AG09309 (cell line): ENCODE measurements around the gene EYS.

Source experiments
- DNase-seq: peaks from one replicate; pipeline ENCODE4 v3.0.0-alpha.2; 2010; ENCODE audit warnings: low read depth
- H3K4me3 ChIP-seq: 2 replicates; pipeline ENCODE4 v1.5.1; 2011; ENCODE audit warnings: mild to moderate bottlenecking, low read depth, low read length, moderate library complexity; ENCODE audit not compliant: control insufficient read depth
- TF ChIP-seq, protein P1 (sequence below): IDR thresholded peaks from 2 replicates; pipeline ENCODE4 v1.5.1; 2011; ENCODE audit warnings: mild to moderate bottlenecking, low read depth, low read length, inconsistent platforms; ENCODE audit not compliant: insufficient read depth, control insufficient read depth; ENCODE audit errors: missing control alignments

Gene EYS

GRCh38 chr6:64902596-64902995 lies 804.4 kb downstream of the EYS start:
- no peak for DNase-seq
- TF ChIP-seq, protein P1, sequence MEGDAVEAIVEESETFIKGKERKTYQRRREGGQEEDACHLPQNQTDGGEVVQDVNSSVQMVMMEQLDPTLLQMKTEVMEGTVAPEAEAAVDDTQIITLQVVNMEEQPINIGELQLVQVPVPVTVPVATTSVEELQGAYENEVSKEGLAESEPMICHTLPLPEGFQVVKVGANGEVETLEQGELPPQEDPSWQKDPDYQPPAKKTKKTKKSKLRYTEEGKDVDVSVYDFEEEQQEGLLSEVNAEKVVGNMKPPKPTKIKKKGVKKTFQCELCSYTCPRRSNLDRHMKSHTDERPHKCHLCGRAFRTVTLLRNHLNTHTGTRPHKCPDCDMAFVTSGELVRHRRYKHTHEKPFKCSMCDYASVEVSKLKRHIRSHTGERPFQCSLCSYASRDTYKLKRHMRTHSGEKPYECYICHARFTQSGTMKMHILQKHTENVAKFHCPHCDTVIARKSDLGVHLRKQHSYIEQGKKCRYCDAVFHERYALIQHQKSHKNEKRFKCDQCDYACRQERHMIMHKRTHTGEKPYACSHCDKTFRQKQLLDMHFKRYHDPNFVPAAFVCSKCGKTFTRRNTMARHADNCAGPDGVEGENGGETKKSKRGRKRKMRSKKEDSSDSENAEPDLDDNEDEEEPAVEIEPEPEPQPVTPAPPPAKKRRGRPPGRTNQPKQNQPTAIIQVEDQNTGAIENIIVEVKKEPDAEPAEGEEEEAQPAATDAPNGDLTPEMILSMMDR, result no peak
- no peak overlapping the region for H3K4me3 ChIP-seq

GRCh38 chr6:64896939-64897338 lies 810.1 kb downstream of the EYS start:
- DNase-seq, result no peak
- TF ChIP-seq, protein P1, result no peak
- H3K4me3 ChIP-seq, result no peak overlapping the region

GRCh38 chr6:64895945-64896344 lies 811.1 kb downstream of the EYS start:
- DNase-seq, result no peak
- TF ChIP-seq, protein P1, result no peak

DNA sequence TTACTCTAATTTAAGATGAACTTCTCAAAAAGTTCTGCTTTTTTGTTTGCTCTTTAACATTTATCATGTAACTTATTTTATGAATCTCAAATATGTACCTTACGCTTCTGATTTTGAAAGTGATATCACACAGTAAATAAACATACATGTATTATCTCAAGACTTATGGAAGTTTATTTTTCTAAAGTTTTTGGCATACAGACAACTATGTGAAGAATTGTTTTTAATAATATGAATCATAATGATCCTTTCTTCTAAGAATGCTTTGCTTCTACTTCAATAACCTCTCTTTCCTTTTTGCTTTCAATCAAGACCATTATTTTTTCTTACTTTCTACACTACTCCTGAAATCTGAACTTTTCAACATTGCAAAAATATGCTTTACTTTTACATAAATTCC lies 816.4 kb downstream of the EYS start:
- no peak overlapping the region for H3K4me3 ChIP-seq
- TF ChIP-seq, protein P1, result no peak
- no peak for DNase-seq

More at GRCh38 chr6:64895945-64896344, 811.1 kb downstream of the EYS start:
- no peak overlapping the region for H3K4me3 ChIP-seq

DNA sequence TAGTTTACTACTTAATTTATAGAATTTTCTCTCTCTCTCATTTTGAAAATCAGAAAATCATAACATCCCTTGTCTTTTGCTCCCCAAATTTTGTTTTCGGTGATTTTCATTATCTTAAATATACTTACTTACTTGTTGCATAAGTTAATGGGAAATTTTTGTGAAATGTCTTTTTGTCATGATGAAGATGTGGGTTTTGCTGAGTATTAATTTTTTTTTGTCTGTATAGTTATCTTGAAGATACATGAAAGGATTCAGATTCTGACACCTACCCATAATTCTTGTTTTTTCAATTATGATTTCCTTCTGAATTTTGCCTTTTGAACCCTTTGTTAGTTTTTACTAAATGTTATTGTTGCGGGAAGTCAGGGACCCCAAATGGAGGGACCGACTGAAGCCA lies 817.9 kb downstream of the EYS start:
- DNase-seq, result no peak
- H3K4me3 ChIP-seq, result no peak overlapping the region
- TF ChIP-seq, protein P1, result no peak

GRCh38 chr6:64874776-64875175 lies 832.2 kb downstream of the EYS start:
- DNase-seq, result no peak
- TF ChIP-seq, protein P1, result no peak
- H3K4me3 ChIP-seq, result no peak overlapping the region

- TF ChIP-seq, protein P1, result no peak
These were observed 834.4 kb downstream of the EYS start for GRCh38 chr6:64872633-64873032.

More at GRCh38 chr6:64872633-64873032, 834.4 kb downstream of the EYS start:
- no peak overlapping the region for H3K4me3 ChIP-seq
- DNase-seq, result no peak
